Thyroid gland (tissue), 4 donors: ENCODE measurements around the gene FAM20C. TPM values are rescaled to one million over a fixed set of nuclear protein-coding genes. Genes with fewer than 3 reads are reported as not detected.

Experiments
- DNase-seq, 2 donors: peaks; one replicate each; pipeline ENCODE4 v3.0.0-alpha.2; 2019
- H3K27ac ChIP-seq, 3 donors: fragments of 200-600 bp; sonication (generic); 1 replicate in 2 of 3; 2 replicates in 1 of 3; pipeline ENCODE4 v1.5.1; 2016 to 2019; ENCODE audit warnings: mild to moderate bottlenecking in 1 of 3, moderate library complexity in 1 of 3
- H3K27me3 ChIP-seq: fragments of 200-600 bp; sonication (generic); one replicate; pipeline ENCODE4 v1.5.1; 2019
- H3K36me3 ChIP-seq, 2 donors: fragments of 200-600 bp; sonication (generic); one replicate each; pipeline ENCODE4 v1.5.1; 2016 to 2019
- H3K4me1 ChIP-seq, 2 donors: fragments of 200-600 bp; sonication (generic); one replicate each; pipeline ENCODE4 v1.5.1; 2017 to 2019
- H3K4me3 ChIP-seq, 3 donors: fragments of 200-600 bp; sonication (generic); replicated peaks in 1 of 3; 1 replicate in 2 of 3; 2 replicates in 1 of 3; pipeline ENCODE4 v1.5.1; 2016; ENCODE audit warnings: mild to moderate bottlenecking in 1 of 3
- H3K9me3 ChIP-seq: fragments of 200-600 bp; sonication (generic); one replicate; pipeline ENCODE4 v1.5.1; 2017
- CTCF ChIP-seq, 6 experiments: fragments of 200-600 bp in 3 of 6; fragments of 450-650 bp in 3 of 6; sonication (generic) in 3 of 6; IDR thresholded peaks; one replicate each; pipeline ENCODE4 v1.5.1; 2016 to 2019; ENCODE audit warnings: antibody characterized with exemption in 6 of 6, mild to moderate bottlenecking in 2 of 6, inconsistent platforms in 1 of 6, moderate library complexity in 1 of 6
- POLR2A ChIP-seq, 2 donors: fragments of 450-650 bp; IDR thresholded peaks; one replicate each; pipeline ENCODE4 v1.6.1; 2017; ENCODE audit warnings: antibody characterized with exemption in 2 of 2, mild to moderate bottlenecking in 2 of 2, moderate library complexity in 1 of 2
- WGBS, 2 donors: methylation state at CpG; one replicate each; pipeline ENCODE4 v1.1.5; 2017; 5-methylcytosine and 5-hydroxymethylcytosine counted together
- intact Hi-C: fragments of 100-400 bp; cut with DNase I; formaldehyde crosslinking; loops from one replicate; pipeline ENCODE4 v1.15.1; 2023
- total RNA-seq, 4 donors: library from RNA; depleted of rRNA; stranded (reverse); fragments of >200 nt; gene quantifications; one replicate each; pipeline ENCODE4 v1.2.3, GENCODE V29; 2016

FAM20C gene
- total RNA-seq, 4 donors from 2014 or later: 14.0 to 41.8 (median 23.3) TPM

DNA sequence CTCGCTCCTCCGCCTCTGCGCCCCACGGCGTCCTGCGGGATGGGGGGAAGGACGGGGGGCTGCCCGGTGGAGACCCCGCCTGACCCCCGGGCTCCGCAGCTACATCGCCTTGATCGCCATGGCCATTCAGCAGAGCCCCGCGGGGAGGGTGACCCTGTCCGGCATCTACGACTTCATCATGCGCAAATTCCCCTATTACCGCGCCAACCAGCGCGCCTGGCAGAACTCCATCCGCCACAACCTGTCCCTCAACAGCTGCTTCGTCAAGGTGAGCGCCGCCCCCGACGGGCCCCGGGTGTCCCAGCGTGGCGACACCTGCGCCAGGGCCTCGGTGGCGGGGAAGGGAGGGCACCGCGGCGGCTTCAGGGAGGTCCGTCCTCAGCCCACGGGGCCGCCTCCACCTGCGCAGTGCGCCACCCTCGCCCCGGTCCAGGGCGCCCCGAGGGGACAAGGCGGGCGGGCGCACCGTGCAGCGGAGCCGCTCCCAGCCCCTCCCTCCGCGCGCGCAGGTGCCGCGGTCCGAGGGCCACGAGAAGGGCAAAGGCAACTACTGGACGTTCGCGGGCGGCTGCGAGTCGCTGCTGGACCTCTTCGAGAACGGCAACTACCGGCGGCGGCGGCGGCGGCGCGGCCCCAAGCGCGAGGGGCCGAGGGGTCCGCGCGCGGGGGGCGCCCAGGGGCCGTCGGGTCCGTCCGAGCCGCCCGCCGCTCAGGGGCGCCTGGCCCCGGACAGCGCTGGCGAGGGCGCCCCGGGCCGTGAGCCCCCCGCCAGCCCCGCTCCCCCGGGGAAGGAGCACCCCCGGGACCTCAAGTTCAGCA, 98.4 kb downstream of the FAM20C start:
- intact Hi-C loops: no loop called here
- peaks cover 17% of the 10 kb centered on the region for H3K27me3 ChIP-seq
- peaks cover 5 to 17% of the 10 kb centered on the region in 2 donors for H3K4me1 ChIP-seq
- 10 to 18% methylated on average over 13 to 20 of the region's 102 CpGs for WGBS, 2 donors
- TF ChIP-seq CTCF (IDR thresholded peaks at IDR 0.05): no peak
- no peak for TF ChIP-seq POLR2A (IDR thresholded peaks at IDR 0.05)
- no peak overlapping the region for H3K4me3 ChIP-seq
- H3K9me3 ChIP-seq: no peaks in the 10 kb centered on the region
- DNase-seq: no peak
- no peaks in the 10 kb centered on the region for H3K36me3 ChIP-seq
- no peak overlapping the region for H3K27ac ChIP-seq

GRCh38 chr7:291373-292092, 99.2 kb downstream of the FAM20C start:
- intact Hi-C loops: no loop called here
- peak; percentile 22 to 46 for DNase-seq
- Histone ChIP-seq H3K36me3 (no peaks in the 10 kb centered on the region), H3K27ac (no peak overlapping the region), H3K27me3 (peaks cover 17% of the 10 kb centered on the region), H3K9me3 (no peaks in the 10 kb centered on the region), H3K4me3 (no peak overlapping the region), H3K4me1 (peaks cover 5 to 17% of the 10 kb centered on the region in 2 donors)
- TF ChIP-seq POLR2A (IDR thresholded peaks at IDR 0.05) (no peak), CTCF (IDR thresholded peaks at IDR 0.05) (no peak)
- WGBS, 2 donors: 56% methylated on average over 18 to 21 of the region's 21 CpGs

- Histone ChIP-seq H3K36me3 (no peaks in the 10 kb centered on the region), H3K27ac (no peak overlapping the region), H3K4me3 (no peak overlapping the region), H3K27me3 (peaks cover 17% of the 10 kb centered on the region), H3K9me3 (no peaks in the 10 kb centered on the region), H3K4me1 (peaks cover 5 to 17% of the 10 kb centered on the region in 2 donors)
- intact Hi-C loops: no loop called here
- WGBS, 2 donors: 65 to 76% methylated on average over 7 of the region's 7 CpGs
- DNase-seq: no peak
- TF ChIP-seq POLR2A (IDR thresholded peaks at IDR 0.05): no peak
- TF ChIP-seq CTCF (IDR thresholded peaks at IDR 0.05): no peak
These were observed 99.9 kb downstream of the FAM20C start for GRCh38 chr7:292226-292625.

DNA sequence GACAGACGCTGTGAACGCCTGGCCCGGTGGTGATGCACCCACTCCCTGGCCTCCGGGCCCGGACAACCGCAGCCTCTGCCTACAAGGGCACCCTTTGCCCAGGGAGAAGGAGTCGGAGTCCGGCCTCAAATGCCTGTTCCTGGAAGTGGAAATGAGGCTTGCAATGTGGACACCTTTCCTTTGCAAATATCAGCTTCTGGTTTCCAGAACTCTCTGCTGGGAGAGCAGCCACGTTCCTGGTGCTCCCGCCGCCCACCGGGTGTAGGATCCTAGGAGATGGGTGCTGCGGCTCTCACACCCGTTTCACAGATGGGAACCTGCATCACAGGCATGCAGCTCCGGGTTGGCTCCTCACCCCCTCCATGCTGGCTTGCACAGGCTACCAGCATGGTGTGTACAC, 100.5 kb downstream of the FAM20C start:
- intact Hi-C loops: no loop called here

More for the DNA sequence above, 100.5 kb downstream of the FAM20C start:
- H3K27ac ChIP-seq: no peak overlapping the region
- H3K27me3 ChIP-seq: peaks cover 17% of the 10 kb centered on the region
- TF ChIP-seq POLR2A (IDR thresholded peaks at IDR 0.05): no peak
- no peak for TF ChIP-seq CTCF (IDR thresholded peaks at IDR 0.05)
- WGBS, 2 donors: 87% methylated on average over 13 to 15 of the region's 15 CpGs
- no peaks in the 10 kb centered on the region for H3K36me3 ChIP-seq
- H3K4me1 ChIP-seq: peaks cover 5 to 17% of the 10 kb centered on the region in 2 donors
- no peaks in the 10 kb centered on the region for H3K9me3 ChIP-seq
- no peak overlapping the region for H3K4me3 ChIP-seq
- no peak for DNase-seq
